IgD-negative memory B cell (primary cell): ENCODE measurements around the gene FFAR1. TPM values are rescaled to one million over a fixed set of nuclear protein-coding genes. Genes with fewer than 3 reads are reported as not detected.

ENCODE experiments used
- H3K27ac Mint-ChIP-seq, 3 donors: one replicate each; pipeline ENCODE4 v1.8.0; 2020 to 2022; ENCODE audit warnings: mild to moderate bottlenecking in 3 of 3, mixed read lengths in 3 of 3, moderate library complexity in 1 of 3
- H3K27me3 Mint-ChIP-seq: one replicate; pipeline ENCODE4 v1.8.0; 2021; ENCODE audit warnings: mixed read lengths
- H3K36me3 Mint-ChIP-seq: one replicate; pipeline ENCODE4 v1.8.0; 2020; ENCODE audit warnings: mild to moderate bottlenecking, mixed read lengths
- H3K4me1 Mint-ChIP-seq, 3 donors: one replicate each; pipeline ENCODE4 v1.8.0; 2020 to 2022; ENCODE audit warnings: mixed read lengths in 3 of 3, mild to moderate bottlenecking in 1 of 3
- H3K4me3 Mint-ChIP-seq, 4 donors: one replicate each; pipeline ENCODE4 v1.8.0; 2020 to 2022; ENCODE audit warnings: mild to moderate bottlenecking in 4 of 4, mixed read lengths in 4 of 4, moderate library complexity in 3 of 4
- H3K9me3 Mint-ChIP-seq, 3 donors: one replicate each; pipeline ENCODE4 v1.8.0; 2020 to 2021; ENCODE audit warnings: mixed read lengths in 3 of 3, mild to moderate bottlenecking in 1 of 3
- polyA plus RNA-seq: library from polyadenylated mRNA; unstranded; fragments of 300-500 nt; fragmentation: Illumina TruSeq; gene quantifications from one replicate; pipeline ENCODE4 v1.2.3, GENCODE V29; 2021

FFAR1 gene
- polyA plus RNA-seq, 1 donor from 2014 or later: 0.24 TPM

DNA sequence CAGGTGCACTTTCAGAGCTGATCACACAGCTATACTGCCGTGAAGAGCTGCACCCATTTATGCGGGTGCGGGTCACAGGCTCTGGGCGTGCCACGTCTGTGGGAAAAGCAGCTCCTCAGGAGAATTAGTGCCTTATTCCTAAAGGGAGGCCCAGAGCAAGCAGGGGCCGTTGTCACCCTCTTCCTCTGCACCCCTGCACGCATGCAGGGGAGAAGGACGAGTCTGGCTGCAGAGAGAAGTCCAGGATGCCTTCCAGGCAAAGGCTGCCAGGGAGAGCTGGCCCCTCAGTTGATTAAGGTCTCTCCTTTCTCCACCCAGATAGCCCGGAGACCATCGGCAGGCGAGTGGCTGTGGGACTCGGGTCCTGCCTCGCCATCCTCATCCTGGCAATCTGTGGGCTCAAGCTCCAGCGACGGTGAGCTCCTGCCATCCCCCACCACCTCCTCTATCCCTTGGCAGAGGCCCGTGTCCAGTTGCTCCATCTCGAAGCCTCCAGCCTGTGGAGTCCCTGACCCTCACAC lies 3.1 kb upstream of the FFAR1 start:
- peaks cover 0 to 3% (median 0%) of the 10 kb centered on the region in 3 donors for H3K9me3 Mint-ChIP-seq
- H3K27me3 Mint-ChIP-seq: peaks cover 2% of the 10 kb centered on the region
- peak overlapping the region in 3 of 4 donors; percentile 30 to 92 (median 65) for H3K4me3 Mint-ChIP-seq
- H3K4me1 Mint-ChIP-seq: peaks cover 40 to 56% (median 53%) of the 10 kb centered on the region in 3 donors
- H3K27ac Mint-ChIP-seq: peak overlapping the region in 2 of 3 donors; percentile 86 to 98
- peaks cover 4% of the 10 kb centered on the region for H3K36me3 Mint-ChIP-seq

DNA sequence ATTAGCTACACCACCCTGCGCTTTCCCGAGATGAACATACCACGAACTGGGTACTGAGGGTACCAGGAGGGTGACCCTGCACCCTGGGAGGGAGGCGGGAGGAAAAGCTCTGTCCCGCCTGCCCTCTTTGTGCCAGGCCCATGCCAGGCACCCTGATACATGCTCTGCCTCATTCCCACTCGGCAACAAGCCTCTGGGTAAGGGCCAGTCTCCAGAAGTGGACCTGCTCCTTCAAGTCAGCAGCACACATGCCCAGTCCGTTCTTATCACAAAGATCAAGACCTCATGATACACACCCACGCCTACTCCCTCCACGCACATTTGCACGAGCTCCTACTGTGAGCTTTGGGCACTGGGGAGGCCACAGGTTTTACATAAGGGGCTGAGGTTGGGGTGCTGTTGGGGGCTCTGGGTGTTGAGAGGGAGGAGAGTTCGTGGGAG lies 2.0 kb upstream of the FFAR1 start:
- Mint-ChIP-seq H3K9me3 (peaks cover 0 to 3% (median 0%) of the 10 kb centered on the region in 3 donors), H3K27ac (peak overlapping the region; percentile 98 to 99 (median 99)), H3K4me3 (peak overlapping the region; percentile 40 to 92 (median 73))

DNA sequence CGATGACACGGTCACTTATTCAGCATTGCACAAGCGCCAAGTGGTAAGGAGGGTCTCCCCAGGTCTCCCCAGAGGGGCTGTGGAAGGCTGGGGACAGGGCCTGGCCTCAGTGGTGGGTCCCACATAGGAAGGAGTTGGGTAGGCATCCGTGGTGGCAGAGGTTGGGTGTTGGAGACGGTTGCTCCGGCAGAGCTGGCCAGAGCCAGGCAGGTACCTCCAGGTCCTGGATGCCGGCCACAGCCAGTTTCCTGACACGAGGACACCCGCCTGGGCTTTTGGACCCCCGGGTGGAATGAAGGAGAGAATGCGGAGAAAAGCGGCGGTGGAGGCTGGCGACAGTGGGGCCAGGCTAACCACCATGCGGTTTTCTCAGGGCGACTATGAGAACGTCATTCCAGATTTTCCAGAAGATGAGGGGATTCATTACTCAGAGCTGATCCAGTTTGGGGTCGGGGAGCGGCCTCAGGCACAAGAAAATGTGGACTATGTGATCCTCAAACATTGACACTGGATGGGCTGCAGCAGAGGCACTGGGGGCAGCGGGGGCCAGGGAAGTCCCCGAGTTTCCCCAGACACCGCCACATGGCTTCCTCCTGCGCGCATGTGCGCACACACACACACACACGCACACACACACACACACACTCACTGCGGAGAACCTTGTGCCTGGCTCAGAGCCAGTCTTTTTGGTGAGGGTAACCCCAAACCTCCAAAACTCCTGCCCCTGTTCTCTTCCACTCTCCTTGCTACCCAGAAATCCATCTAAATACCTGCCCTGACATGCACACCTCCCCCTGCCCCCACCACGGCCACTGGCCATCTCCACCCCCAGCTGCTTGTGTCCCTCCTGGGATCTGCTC lies 1.3 kb upstream of the FFAR1 start:
- H3K4me3 Mint-ChIP-seq: peak overlapping the region; percentile 57 to 92 (median 90)
- H3K27ac Mint-ChIP-seq: peak overlapping the region; percentile 98 to 99 (median 99)
- H3K36me3 Mint-ChIP-seq: peaks cover 4% of the 10 kb centered on the region
- peaks cover 41 to 57% (median 55%) of the 10 kb centered on the region in 3 donors for H3K4me1 Mint-ChIP-seq
- peaks cover 2% of the 10 kb centered on the region for H3K27me3 Mint-ChIP-seq
- peaks cover 0 to 3% (median 0%) of the 10 kb centered on the region in 3 donors for H3K9me3 Mint-ChIP-seq

More for the DNA sequence above, 2.0 kb upstream of the FFAR1 start:
- peaks cover 4% of the 10 kb centered on the region for H3K36me3 Mint-ChIP-seq
- H3K27me3 Mint-ChIP-seq: peaks cover 2% of the 10 kb centered on the region
- H3K4me1 Mint-ChIP-seq: peaks cover 41 to 58% (median 56%) of the 10 kb centered on the region in 3 donors

DNA sequence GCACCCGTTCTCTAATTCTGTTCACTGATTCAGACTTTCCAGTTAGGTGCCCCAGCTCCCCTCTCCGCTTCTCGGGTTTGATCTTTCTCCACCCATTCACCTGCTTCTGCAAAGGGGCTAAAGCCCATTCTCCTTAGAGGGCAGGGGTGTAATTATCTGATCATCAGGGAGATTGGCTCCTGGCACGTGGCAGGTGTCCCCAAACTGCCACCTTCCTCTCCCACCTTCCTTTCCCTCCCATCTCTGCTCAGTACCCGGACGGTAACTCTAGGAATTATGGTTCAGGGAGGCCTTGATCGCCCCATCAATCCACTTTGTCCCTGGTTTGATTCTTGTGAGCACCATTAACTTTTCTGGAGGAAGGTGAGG lies 212 bp downstream of the FFAR1 start:
- H3K27ac Mint-ChIP-seq: peak overlapping the region; percentile 98 to 99 (median 99)
- peaks cover 2% of the 10 kb centered on the region for H3K36me3 Mint-ChIP-seq
- peaks cover 0 to 3% (median 0%) of the 10 kb centered on the region in 3 donors for H3K9me3 Mint-ChIP-seq
- H3K4me3 Mint-ChIP-seq: peak overlapping the region; percentile 75 to 92 (median 90)
- peaks cover 45 to 57% (median 53%) of the 10 kb centered on the region in 3 donors for H3K4me1 Mint-ChIP-seq
- peaks cover 2% of the 10 kb centered on the region for H3K27me3 Mint-ChIP-seq

DNA sequence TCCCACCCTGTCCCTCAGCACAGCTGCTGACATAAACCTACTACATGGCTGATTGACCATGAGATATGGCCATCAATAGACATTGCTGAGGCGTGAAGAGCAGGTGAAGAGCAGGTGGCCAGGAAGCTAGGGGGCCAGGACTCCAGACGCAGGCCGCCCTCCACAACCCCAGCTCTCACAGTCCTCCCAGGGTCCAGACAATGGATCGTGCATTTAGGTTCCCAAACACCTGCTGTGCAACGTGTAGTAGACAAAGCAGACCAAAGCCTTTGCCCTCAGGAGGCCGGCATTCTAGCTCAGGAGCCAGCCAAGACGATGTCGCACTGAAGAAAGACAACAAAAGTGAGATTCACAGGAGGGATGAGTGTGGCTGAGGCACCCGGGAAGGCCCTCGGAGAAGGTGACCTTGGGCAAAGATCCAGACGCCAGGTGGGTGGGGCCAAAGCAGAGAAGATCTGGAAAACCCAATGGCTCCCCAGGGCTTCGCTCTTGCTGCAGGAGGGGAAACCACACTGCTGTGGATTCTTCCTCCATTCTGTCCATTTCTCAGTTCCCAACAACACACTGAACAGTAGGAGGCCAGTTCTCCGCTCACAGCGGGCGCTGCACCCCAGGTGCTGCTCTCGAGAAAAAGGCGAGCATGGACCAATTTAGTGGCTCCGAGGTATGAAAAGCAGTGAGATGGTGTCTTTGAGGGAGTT lies 1.4 kb downstream of the FFAR1 start:
- H3K9me3 Mint-ChIP-seq: peaks cover 0 to 3% (median 0%) of the 10 kb centered on the region in 3 donors
- H3K4me3 Mint-ChIP-seq: peak overlapping the region in 2 of 4 donors; percentile 80 to 86

DNA sequence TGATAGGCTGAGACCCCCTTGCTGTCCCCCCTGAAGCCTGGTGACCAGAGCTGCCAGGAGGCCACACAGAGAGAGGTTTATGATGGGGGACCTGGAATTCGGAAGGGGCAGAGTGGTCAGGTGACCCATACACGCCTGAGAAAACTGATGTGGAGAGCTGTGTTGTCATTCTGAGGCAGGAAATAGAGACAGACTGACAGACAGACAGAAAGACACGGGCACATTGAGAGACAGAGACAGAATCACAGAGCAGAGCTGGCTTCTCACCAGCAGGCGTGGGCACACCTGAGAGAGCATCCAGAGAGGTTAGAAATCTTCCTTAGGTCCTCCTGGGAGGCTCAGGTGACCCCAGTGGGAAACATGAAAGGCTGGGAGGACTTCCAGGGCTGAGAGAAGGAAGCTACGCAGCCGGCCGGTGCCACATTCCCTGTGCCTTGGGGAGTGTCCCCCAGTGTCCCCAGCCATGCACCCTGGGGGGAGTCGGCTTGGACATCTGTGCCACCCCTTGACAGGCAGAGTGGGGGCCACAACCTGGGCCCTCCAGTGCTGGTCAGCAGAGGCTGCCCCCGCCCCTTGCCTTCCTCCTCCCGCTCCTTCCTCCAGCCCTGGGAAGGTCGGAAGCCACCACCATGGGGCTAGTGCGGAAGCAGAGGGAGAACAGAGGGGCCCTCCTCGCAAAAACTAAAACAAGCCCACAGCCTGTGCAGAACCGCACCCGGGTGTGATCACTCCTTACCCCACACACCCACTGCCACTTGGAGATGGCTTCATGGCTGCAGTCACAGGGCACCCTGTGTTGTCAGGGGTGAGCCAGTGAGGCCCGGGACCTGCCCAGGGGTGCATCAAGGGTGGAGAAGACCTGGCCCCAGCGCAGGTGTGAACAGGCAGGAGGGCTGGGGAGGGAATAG lies 2.2 kb downstream of the FFAR1 start:
- H3K36me3 Mint-ChIP-seq: no peaks in the 10 kb centered on the region
- peaks cover 2% of the 10 kb centered on the region for H3K27me3 Mint-ChIP-seq
- peak overlapping the region; percentile 17 to 98 (median 86) for H3K27ac Mint-ChIP-seq
- peaks cover 0 to 3% (median 0%) of the 10 kb centered on the region in 3 donors for H3K9me3 Mint-ChIP-seq
- peaks cover 41 to 45% (median 45%) of the 10 kb centered on the region in 3 donors for H3K4me1 Mint-ChIP-seq
- H3K4me3 Mint-ChIP-seq: peak overlapping the region in 1 of 4 donors; percentile 80

More for the DNA sequence above, 1.4 kb downstream of the FFAR1 start:
- no peaks in the 10 kb centered on the region for H3K36me3 Mint-ChIP-seq
- H3K27ac Mint-ChIP-seq: peak overlapping the region; percentile 17 to 98 (median 86)
- H3K4me1 Mint-ChIP-seq: peaks cover 41 to 51% (median 48%) of the 10 kb centered on the region in 3 donors
- peaks cover 2% of the 10 kb centered on the region for H3K27me3 Mint-ChIP-seq

DNA sequence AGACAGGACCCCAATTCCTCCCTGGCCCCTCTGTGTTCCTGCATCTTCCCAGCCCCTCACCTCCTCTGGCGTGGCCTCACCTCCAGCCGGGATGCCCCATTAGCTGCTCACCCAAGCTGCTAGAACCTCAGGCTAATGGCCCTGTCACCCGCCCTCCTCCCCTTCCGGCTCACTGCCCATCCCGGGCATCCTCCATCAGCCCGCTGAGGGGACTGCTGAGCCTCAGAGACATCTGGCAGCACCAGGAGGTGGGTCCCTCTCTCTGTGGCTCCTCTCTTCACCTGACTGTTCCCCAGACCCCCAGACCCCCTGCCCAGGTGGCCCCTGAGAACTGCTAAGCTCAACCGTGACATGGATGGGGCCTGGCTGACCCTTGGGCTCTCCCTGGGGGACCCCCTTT lies 2.9 kb downstream of the FFAR1 start:
- Mint-ChIP-seq H3K4me3 (no peak overlapping the region), H3K4me1 (peaks cover 40 to 44% (median 44%) of the 10 kb centered on the region in 3 donors), H3K27me3 (peaks cover 2% of the 10 kb centered on the region), H3K9me3 (peaks cover 0 to 3% (median 0%) of the 10 kb centered on the region in 3 donors), H3K27ac (peak overlapping the region in 1 of 3 donors; percentile 43), H3K36me3 (no peaks in the 10 kb centered on the region)

DNA sequence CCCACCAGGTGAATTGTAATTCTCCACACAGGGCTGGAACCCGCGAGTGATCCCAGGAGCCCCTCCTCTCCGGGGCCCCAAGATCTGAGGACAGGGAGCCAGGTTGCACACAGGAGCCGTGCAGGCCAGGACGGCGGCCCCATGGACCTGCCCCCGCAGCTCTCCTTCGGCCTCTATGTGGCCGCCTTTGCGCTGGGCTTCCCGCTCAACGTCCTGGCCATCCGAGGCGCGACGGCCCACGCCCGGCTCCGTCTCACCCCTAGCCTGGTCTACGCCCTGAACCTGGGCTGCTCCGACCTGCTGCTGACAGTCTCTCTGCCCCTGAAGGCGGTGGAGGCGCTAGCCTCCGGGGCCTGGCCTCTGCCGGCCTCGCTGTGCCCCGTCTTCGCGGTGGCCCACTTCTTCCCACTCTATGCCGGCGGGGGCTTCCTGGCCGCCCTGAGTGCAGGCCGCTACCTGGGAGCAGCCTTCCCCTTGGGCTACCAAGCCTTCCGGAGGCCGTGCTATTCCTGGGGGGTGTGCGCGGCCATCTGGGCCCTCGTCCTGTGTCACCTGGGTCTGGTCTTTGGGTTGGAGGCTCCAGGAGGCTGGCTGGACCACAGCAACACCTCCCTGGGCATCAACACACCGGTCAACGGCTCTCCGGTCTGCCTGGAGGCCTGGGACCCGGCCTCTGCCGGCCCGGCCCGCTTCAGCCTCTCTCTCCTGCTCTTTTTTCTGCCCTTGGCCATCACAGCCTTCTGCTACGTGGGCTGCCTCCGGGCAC lies 3.9 kb downstream of the FFAR1 start:
- Mint-ChIP-seq H3K36me3 (no peaks in the 10 kb centered on the region), H3K27ac (peak overlapping the region in 2 of 3 donors; percentile 43 to 83), H3K4me1 (peaks cover 30 to 34% (median 34%) of the 10 kb centered on the region in 3 donors), H3K27me3 (peaks cover 2% of the 10 kb centered on the region), H3K9me3 (peaks cover 0 to 1% (median 0%) of the 10 kb centered on the region in 3 donors), H3K4me3 (no peak overlapping the region)

DNA sequence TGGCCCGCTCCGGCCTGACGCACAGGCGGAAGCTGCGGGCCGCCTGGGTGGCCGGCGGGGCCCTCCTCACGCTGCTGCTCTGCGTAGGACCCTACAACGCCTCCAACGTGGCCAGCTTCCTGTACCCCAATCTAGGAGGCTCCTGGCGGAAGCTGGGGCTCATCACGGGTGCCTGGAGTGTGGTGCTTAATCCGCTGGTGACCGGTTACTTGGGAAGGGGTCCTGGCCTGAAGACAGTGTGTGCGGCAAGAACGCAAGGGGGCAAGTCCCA lies 4.4 kb downstream of the FFAR1 start:
- peaks cover 25 to 29% (median 28%) of the 10 kb centered on the region in 3 donors for H3K4me1 Mint-ChIP-seq
- peaks cover 2% of the 10 kb centered on the region for H3K27me3 Mint-ChIP-seq
- H3K4me3 Mint-ChIP-seq: peak overlapping the region in 1 of 4 donors; percentile 83
- H3K27ac Mint-ChIP-seq: no peak overlapping the region
- no peaks in the 10 kb centered on the region for H3K9me3 Mint-ChIP-seq
- no peaks in the 10 kb centered on the region for H3K36me3 Mint-ChIP-seq

DNA sequence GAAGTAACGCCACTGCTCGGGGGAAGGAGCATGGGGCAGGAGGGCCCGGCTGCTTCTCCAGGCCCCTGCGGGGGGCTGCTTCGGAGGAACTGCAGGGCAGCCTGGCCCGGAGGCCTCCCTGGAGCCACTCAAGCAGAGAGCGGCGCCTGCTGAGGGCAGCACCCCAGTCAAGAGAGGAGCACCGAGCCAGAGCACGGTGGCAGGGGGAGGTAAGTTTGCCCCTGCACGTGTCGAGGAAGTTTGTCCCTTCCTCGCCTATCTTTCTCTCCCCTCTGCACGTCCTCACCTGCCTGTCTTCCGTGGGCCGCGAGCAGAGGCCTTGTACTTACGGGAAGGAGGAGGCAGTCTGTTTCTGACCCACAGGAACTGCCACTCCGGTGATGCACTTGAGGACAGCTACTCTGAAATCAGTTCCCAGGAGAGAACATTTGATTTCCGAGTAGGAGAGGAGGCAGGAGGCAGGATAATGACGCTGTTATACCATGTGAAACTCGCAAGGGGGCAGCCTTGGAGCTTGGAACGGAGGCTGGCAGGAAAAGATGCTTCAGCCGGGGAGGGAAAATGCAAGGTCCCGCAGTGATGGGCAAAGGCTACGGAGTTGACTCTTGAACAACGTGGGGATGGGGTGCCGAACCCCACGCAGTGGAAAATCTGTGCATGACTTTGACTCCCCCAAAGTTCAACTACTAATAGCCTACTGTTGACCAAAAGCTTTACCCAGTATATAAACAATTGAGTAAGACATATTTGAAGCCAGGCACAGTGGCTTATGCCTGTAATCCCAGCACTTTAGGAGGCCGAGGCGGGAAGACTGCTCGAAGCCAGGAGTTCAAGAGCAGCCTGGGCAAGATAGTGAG lies 5.0 kb downstream of the FFAR1 start:
- H3K36me3 Mint-ChIP-seq: no peaks in the 10 kb centered on the region
- H3K27me3 Mint-ChIP-seq: no peaks in the 10 kb centered on the region
- peak overlapping the region in 2 of 3 donors; percentile 5 to 61 for H3K27ac Mint-ChIP-seq
- H3K9me3 Mint-ChIP-seq: no peaks in the 10 kb centered on the region
- H3K4me3 Mint-ChIP-seq: peak overlapping the region; percentile 3 to 88 (median 73)
- H3K4me1 Mint-ChIP-seq: peaks cover 19 to 24% (median 23%) of the 10 kb centered on the region in 3 donors

DNA sequence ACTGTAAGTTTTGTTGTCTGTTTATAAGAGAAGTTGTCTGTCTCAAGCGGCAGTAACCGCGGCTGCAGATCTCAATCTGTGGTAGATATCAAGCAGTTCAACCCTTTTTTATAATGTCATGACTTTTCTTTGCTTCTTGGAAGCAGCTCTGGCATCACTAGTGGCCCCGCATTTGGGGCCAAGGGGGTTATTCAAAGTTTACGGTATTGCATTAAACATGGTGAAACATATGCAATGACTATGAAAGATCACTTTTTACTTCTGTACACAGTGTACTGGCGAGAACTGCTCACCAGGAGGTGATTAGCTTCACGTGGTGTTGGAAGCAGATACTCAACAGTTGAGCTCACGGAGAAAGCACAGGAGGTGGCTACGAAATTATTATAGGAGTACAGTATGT lies 5.9 kb downstream of the FFAR1 start:
- Mint-ChIP-seq H3K4me3 (peak overlapping the region in 1 of 4 donors; percentile 47), H3K36me3 (no peaks in the 10 kb centered on the region), H3K9me3 (peaks cover 0 to 2% (median 0%) of the 10 kb centered on the region in 3 donors), H3K27ac (no peak overlapping the region), H3K27me3 (no peaks in the 10 kb centered on the region), H3K4me1 (peaks cover 16 to 19% (median 16%) of the 10 kb centered on the region in 3 donors)

DNA sequence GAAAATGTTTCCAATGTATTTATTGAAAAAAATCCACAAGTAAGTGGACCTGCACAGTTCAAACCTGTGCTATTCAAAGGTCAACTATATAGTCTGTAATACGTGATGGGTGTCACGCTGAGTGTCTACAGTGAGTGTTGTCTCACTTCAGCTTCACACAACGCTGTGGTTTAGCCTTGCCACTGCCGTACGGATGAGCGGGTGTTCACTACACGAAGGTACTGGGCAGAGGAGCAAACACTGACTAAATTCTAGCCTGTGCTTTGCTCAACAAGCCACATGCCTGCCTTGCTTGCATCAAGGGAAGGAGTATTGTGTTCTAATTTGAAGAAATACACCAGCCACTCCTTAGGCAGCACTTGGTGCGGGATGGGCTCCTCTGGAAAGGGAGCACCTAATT lies 7.2 kb downstream of the FFAR1 start:
- Mint-ChIP-seq H3K27me3 (no peaks in the 10 kb centered on the region), H3K27ac (no peak overlapping the region), H3K4me3 (peak overlapping the region in 1 of 4 donors; percentile 17), H3K4me1 (peaks cover 6 to 9% (median 6%) of the 10 kb centered on the region in 3 donors), H3K36me3 (no peaks in the 10 kb centered on the region), H3K9me3 (peaks cover 0 to 2% (median 0%) of the 10 kb centered on the region in 3 donors)
